A673 (cell line): ENCODE results near the gene MSRB3. TPM values are rescaled to one million over a fixed set of nuclear protein-coding genes. Genes with fewer than 3 reads are reported as not detected.

ENCODE experiments used
- BruUV-seq: library from RNA; stranded (reverse); fragments of 400-500 nt; replicated peaks from 2 replicates; lab custom pipeline; 2021; lab: Mats Ljungman, UMichigan
- CTCF ChIA-PET: fragments of 300-600 bp; sonication (Branson Sonifier 250); formaldehyde crosslinking; loops from one replicate; lab custom pipeline; 2022; ENCODE audit warnings: antibody characterized with exemption; lab: Charles Lee
- POLR2A ChIA-PET: fragments of 300-600 bp; sonication (Branson Sonifier 250); formaldehyde crosslinking; loops from one replicate; lab custom pipeline; 2022; ENCODE audit warnings: antibody characterized with exemption; ENCODE audit not compliant: low non-redundant PET; lab: Charles Lee
- DNase-seq: peaks from one replicate; pipeline ENCODE4 v3.0.0-alpha.2; 2015; ENCODE audit warnings: low spot score
- H3K27ac ChIP-seq: fragments of 200-600 bp; sonication (generic); 2 replicates; pipeline ENCODE4 v1.5.1; 2016; ENCODE audit warnings: mixed run types, low read depth, mild to moderate bottlenecking, mixed read lengths, antibody characterized with exemption, low read length; ENCODE audit not compliant: poor library complexity, severe bottlenecking
- H3K27me3 ChIP-seq: fragments of 200-600 bp; sonication (generic); replicated peaks from 2 replicates; pipeline ENCODE4 v1.6.1; 2017; ENCODE audit warnings: mixed run types, low read depth, mild to moderate bottlenecking, mixed read lengths, antibody characterized with exemption, low read length; ENCODE audit not compliant: insufficient read depth, poor library complexity
- H3K36me3 ChIP-seq: fragments of 200-600 bp; sonication (generic); 2 replicates; pipeline ENCODE4 v1.6.1; 2016; ENCODE audit warnings: mixed run types, mild to moderate bottlenecking, mixed read lengths, antibody characterized with exemption, low read length; ENCODE audit not compliant: insufficient read depth, poor library complexity, severe bottlenecking
- H3K4me1 ChIP-seq: fragments of 200-600 bp; sonication (generic); 2 replicates; pipeline ENCODE4 v1.6.1; 2017; ENCODE audit warnings: mixed run types, mild to moderate bottlenecking, mixed read lengths, antibody characterized with exemption, low read length; ENCODE audit not compliant: insufficient read depth, poor library complexity, severe bottlenecking
- H3K4me3 ChIP-seq: fragments of 200-600 bp; sonication (generic); 2 replicates; pipeline ENCODE4 v1.5.1; 2016; ENCODE audit warnings: low read depth, mixed run types, mild to moderate bottlenecking, mixed read lengths, low read length; ENCODE audit not compliant: poor library complexity, severe bottlenecking
- H3K9me3 ChIP-seq: fragments of 200-600 bp; sonication (generic); 2 replicates; pipeline ENCODE4 v1.6.1; 2016; ENCODE audit warnings: mixed run types, low read depth, mild to moderate bottlenecking, mixed read lengths, antibody characterized with exemption, low read length; ENCODE audit not compliant: poor library complexity, severe bottlenecking
- CTCF ChIP-seq: fragments of 300-800, 200-600 bp; sonication (generic); conservative IDR thresholded peaks from 2 replicates; pipeline ENCODE4 v1.5.1; 2017; ENCODE audit warnings: low read depth, mild to moderate bottlenecking, antibody characterized with exemption, low read length, moderate library complexity, mixed read lengths
- EZH2 ChIP-seq: fragments of 200-600 bp; sonication (generic); IDR thresholded peaks from 2 replicates; pipeline ENCODE4 v1.6.1; 2017; ENCODE audit warnings: borderline replicate concordance, low read depth, mild to moderate bottlenecking, mixed read lengths, antibody characterized with exemption, low read length; ENCODE audit not compliant: poor library complexity, severe bottlenecking
- intact Hi-C: fragments of 100-400 bp; cut with micrococcal nuclease; formaldehyde crosslinking; loops from one replicate; pipeline ENCODE4 v1.10.0; 2022; ENCODE audit not compliant: unreplicated experiment
- total RNA-seq: library from RNA; stranded (reverse); gene quantifications from 2 replicates; pipeline ENCODE4 v1.2.3, GENCODE V29; 2021

MSRB3 gene
- total RNA-seq, 1 experiment from 2014 or later = 2.1 TPM

GRCh38 chr12:65368055-65368454 is 89.6 kb downstream of the MSRB3 start:
- Histone ChIP-seq H3K27me3 (no peaks in the 10 kb centered on the region), H3K4me1 (no peaks in the 10 kb centered on the region), H3K36me3 (no peaks in the 10 kb centered on the region), H3K9me3 (no peaks in the 10 kb centered on the region), H3K27ac (no peak overlapping the region), H3K4me3 (no peak overlapping the region)
- no TSS peak for BruUV-seq
- ChIA-PET CTCF (no interaction called here), POLR2A (no interaction called here)
- intact Hi-C loops = no loop called here
- DNase-seq = peak; percentile 46
- TF ChIP-seq CTCF = no peak
- no peak for TF ChIP-seq EZH2

GRCh38 chr12:65372574-65372973 is 94.1 kb downstream of the MSRB3 start:
- no peaks in the 10 kb centered on the region for H3K36me3 ChIP-seq
- H3K27me3 ChIP-seq = no peaks in the 10 kb centered on the region
- no peak for TF ChIP-seq CTCF
- TF ChIP-seq EZH2 = no peak
- intact Hi-C loops = no loop called here
- no peak overlapping the region for H3K4me3 ChIP-seq
- ChIA-PET POLR2A (no interaction called here), CTCF (no interaction called here)
- H3K4me1 ChIP-seq = no peaks in the 10 kb centered on the region
- H3K27ac ChIP-seq = no peak overlapping the region
- no TSS peak for BruUV-seq
- DNase-seq = no peak
- no peaks in the 10 kb centered on the region for H3K9me3 ChIP-seq

- no peak overlapping the region for H3K4me3 ChIP-seq
- H3K36me3 ChIP-seq = no peaks in the 10 kb centered on the region
- BruUV-seq = no TSS peak
- ChIA-PET CTCF (no interaction called here), POLR2A (no interaction called here)
- DNase-seq = peak; percentile 24
- TF ChIP-seq CTCF = no peak
- peaks cover 15% of the 10 kb centered on the region for H3K4me1 ChIP-seq
- intact Hi-C loops = no loop called here
- no peaks in the 10 kb centered on the region for H3K9me3 ChIP-seq
- no peaks in the 10 kb centered on the region for H3K27me3 ChIP-seq
- no peak overlapping the region for H3K27ac ChIP-seq
Measured at GRCh38 chr12:65384240-65384639, 105.8 kb downstream of the MSRB3 start.
